ENCODE measurements around the gene SLC5A4.

GRCh38 chr22:32204040-32204855 is 50.9 kb downstream of the SLC5A4 start:
- TF ChIP-seq CTCF (IDR thresholded peaks at IDR 0.05; ENCODE audit: low read depth, low read length, missing input control) (no peak), YY1 (IDR thresholded peaks at IDR 0.05) (no peak), TAF1 (conservative IDR thresholded peaks at IDR 0.05) (no peak), GABPA (IDR thresholded peaks at IDR 0.05 in 1 of 2, conservative IDR thresholded peaks at IDR 0.05 in 1 of 2) (no peak), MAX (IDR thresholded peaks at IDR 0.05) (no peak), RXRA (IDR thresholded peaks at IDR 0.05) (no peak), RAD21 (IDR thresholded peaks at IDR 0.05) (no peak), HNF4G (IDR thresholded peaks at IDR 0.05) (no peak), ZBTB33 (IDR thresholded peaks at IDR 0.05) (no peak)

Data from liver (tissue), 3 donors.